G401.6 (cell line): ENCODE results near the gene DYNC2I2.
"Not testable (repeated sequence)": the region's sequence is repeated elsewhere in the genome, so short reads cannot be mapped to it uniquely, and the experiment has no call there.

Experiments used
- FAIRE-seq: peaks from 2 replicates; lab custom pipeline; 2012; peaks lifted over from hg19 to GRCh38; lab: Jason Lieb, UNC

The DYNC2I2 gene

GRCh38 chr9:128614728-128615127 lies 41.9 kb downstream of the DYNC2I2 start:
- FAIRE-seq, result no peak

GRCh38 chr9:128611600-128612394 lies 44.9 kb downstream of the DYNC2I2 start:
- no peak for FAIRE-seq

GRCh38 chr9:128610897-128611296 lies 45.8 kb downstream of the DYNC2I2 start:
- FAIRE-seq, result no peak

GRCh38 chr9:128607642-128608350 lies 48.9 kb downstream of the DYNC2I2 start:
- no peak for FAIRE-seq

GRCh38 chr9:128603697-128604096 lies 53.0 kb downstream of the DYNC2I2 start:
- no peak for FAIRE-seq

GRCh38 chr9:128600099-128600498 lies 56.5 kb downstream of the DYNC2I2 start:
- FAIRE-seq, result no peak

- FAIRE-seq, result no peak
Measured at GRCh38 chr9:128595471-128595870, 61.2 kb downstream of the DYNC2I2 start.

- no peak for FAIRE-seq
Measured at GRCh38 chr9:128593856-128594255, 62.8 kb downstream of the DYNC2I2 start.

- FAIRE-seq, result no peak
Measured at GRCh38 chr9:128593039-128593438, 63.6 kb downstream of the DYNC2I2 start.

GRCh38 chr9:128588581-128589233 lies 67.9 kb downstream of the DYNC2I2 start:
- no peak for FAIRE-seq

- FAIRE-seq, result no peak
Measured at GRCh38 chr9:128587453-128587852, 69.2 kb downstream of the DYNC2I2 start.

GRCh38 chr9:128586934-128587333 lies 69.7 kb downstream of the DYNC2I2 start:
- FAIRE-seq, result not testable (repeated sequence)

GRCh38 chr9:128585155-128585554 lies 71.5 kb downstream of the DYNC2I2 start:
- FAIRE-seq, result not testable (repeated sequence)
